SHP77 treated with DMSO at 0.1 percent for 48 hours (cell line): ENCODE measurements around the gene CHMP3.
"Not testable (repeated sequence)": the region's sequence is repeated elsewhere in the genome, so short reads cannot be mapped to it uniquely, and the experiment has no call there.

Experiments
- DNase-seq: peaks from one replicate; lab custom pipeline; 2025; lab: John Stamatoyannopoulos, UW

CHMP3 gene

DNA sequence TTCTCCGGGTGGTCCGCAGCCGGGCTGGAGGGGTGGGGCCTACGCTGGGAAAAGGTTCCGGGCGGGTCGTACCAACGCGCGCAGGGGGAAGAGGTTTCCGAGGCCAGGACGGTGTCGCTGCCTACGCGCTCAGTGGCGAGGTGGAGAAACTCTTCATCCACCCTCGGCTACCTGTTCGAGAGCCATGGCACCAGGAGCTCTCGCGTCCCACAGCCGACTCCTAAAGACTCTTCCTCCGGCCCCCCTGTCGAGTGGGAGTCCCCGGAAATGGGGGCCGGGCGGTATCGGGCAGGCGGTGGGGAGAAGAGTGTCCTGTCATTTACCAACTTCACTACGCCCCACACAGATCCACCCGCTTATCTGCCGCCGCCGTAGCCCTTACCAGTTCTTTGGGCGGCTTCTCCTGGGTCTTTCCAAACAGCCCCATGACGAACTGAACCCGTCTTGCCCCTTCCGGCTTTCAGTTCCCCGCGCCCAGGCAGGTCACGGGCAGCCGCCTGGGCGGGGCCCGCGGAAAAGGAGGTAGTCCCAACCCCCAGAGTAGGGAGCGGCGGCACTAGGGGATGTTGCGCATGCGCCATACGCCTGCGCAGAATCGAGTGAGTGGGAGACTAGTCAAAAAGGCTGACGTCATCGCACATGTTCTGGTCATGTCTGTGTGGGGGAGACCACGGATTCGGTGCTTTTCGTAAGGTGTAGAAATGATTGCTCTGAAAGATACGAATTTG is at the start of gene CHMP3:
TSS of gene CHMP3 (minus strand) at position 522 of the 728 bp plus-strand sequence. CDS start at position 427, 95 bp downstream.
- DNase-seq: peak; percentile 86

GRCh38 chr2:86610871-86611270 is 47.6 kb upstream of the CHMP3 start:
- no peak for DNase-seq

DNA sequence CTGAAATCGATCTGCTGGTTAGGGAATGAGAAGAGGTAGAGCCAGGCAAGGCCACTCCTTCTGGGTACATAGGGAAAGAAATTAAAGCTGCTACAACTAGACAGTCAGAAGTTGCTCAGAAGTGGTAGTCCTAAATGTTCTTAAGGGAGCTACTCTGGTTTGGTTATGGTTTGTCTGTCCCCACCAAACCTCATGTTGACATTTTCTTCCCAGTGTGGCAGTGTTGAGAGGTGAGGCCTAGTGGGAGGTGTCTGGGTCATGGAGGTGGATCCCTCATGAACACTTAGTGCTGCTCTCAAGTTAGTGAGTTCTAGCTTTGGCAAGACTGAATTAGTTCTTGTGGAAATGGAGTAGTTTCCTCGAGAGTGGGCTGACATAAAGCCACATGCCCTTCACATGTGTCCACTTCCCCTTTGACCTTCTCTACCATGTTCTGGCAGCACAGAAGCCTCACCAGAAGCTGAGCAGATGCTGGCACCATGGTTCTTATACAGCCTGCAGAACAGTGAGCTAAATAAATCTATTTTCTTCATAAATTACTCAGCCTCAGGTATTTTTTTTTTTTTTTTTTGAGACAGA is 45.7 kb upstream of the CHMP3 start:
- no peak for DNase-seq

- DNase-seq: no peak
Observed at GRCh38 chr2:86603905-86604304, 40.7 kb upstream of the CHMP3 start.

DNA sequence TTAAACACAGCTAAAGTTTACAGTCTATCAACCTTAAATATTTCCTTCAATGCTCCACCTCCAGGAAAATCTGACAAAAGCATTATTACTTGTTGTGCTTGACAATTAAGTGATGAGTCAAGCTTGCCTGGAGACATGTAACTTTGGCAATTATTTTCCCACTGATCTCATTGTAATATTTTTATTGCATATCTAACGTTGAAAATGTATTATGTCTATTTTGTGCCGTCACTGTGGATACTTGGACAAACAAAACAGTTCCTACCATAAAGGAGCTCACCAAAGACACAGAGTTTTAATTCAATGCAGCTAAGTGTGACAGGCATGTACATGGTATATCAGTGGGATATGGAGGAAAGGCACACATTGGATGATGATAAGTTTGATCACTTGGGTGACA is 35.7 kb upstream of the CHMP3 start:
- no peak for DNase-seq

GRCh38 chr2:86596118-86596517 is 32.9 kb upstream of the CHMP3 start:
- no peak for DNase-seq

DNA sequence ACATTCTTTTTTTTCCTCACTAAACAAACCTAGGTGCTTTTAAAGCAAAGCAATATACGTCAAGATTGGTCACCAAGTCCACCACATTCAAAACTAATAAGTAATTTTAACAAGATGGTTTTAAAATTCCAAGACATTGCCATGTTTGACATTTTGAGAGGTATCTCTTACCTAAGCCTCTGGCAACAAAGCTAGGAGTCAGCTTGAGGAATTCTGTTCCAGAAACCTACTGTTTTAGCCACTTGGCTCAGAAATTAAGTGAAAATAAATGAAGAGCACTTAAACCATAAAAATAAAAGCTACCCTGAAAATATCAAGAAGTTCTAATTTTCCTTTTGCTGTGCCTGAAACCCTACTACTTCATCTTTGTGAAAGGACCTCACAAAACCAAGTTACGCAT is 30.0 kb upstream of the CHMP3 start:
- no peak for DNase-seq

GRCh38 chr2:86592547-86593230 is 29.4 kb upstream of the CHMP3 start:
- no peak for DNase-seq

GRCh38 chr2:86589701-86590100 is 26.5 kb upstream of the CHMP3 start:
- DNase-seq: not testable (repeated sequence)

GRCh38 chr2:86584151-86584913 is 21.1 kb upstream of the CHMP3 start:
- no peak for DNase-seq

- no peak for DNase-seq
Observed at GRCh38 chr2:86580560-86580959, 17.3 kb upstream of the CHMP3 start.

DNA sequence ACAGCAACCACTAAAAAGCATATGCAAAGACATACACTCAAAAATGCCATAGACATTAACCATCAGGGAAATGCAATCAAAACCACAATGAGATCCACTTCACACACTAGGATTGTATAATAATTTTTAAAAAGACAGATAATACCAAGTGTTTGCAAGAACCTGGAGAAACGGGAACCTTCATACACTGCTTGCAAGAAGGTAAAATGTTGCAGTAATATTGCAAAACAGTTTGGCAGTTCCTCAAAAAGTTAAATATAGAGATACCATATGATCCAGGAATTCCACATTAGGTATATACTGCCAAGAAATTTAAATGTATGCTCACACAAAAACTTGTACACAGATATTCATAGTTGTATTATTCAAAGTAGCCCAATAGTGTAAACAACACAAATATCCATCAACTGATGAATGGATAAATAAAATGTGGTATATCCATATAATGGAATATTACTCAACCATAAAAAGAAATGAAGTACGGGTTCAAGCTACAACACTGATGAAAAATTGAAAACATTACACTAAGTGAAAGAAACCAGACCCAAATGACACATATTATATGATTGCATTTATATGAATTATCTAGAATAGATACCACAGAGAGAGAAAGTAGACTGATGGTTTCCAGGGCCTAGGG is 14.7 kb upstream of the CHMP3 start:
- DNase-seq: no peak

DNA sequence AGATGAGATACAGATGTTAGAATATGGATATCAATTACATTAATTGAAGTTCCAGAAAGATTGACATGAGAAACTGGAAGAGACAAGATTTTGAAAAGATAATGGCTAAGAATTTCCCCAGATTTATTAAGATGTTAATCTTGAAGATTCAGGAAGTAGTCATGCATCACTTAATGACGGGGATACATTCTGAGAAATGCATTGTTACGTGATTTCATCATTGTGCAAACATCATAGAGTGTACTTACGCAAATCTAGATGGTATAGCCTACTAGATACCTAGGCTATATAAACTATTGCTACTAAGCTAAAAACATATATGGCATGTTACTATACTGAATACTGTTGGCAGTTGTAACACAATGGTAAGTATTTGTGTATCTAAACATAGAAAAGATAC is 6.8 kb upstream of the CHMP3 start:
- DNase-seq: no peak

DNA sequence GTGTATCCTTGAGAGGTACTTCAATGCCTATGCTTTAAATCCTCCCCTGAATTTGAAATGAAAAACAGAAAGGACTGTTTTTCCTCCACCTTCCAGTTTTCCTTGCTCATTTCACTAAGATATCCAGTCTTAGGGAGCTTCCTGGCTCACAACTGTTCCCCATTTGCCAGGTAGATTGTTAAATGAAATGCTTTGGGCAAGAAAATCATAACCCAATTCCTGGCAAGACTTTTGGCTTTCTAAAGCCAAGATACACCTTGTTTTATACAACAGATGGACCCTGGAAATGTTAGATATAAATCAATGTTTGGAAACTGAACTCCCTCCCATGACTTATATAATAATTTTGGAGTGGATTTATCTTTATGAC is 3.6 kb upstream of the CHMP3 start:
- no peak for DNase-seq

- no peak for DNase-seq
Observed at GRCh38 chr2:86566158-86566820, 3.0 kb upstream of the CHMP3 start.

GRCh38 chr2:86563650-86564061 is 413 bp upstream of the CHMP3 start:
- no peak for DNase-seq

DNA sequence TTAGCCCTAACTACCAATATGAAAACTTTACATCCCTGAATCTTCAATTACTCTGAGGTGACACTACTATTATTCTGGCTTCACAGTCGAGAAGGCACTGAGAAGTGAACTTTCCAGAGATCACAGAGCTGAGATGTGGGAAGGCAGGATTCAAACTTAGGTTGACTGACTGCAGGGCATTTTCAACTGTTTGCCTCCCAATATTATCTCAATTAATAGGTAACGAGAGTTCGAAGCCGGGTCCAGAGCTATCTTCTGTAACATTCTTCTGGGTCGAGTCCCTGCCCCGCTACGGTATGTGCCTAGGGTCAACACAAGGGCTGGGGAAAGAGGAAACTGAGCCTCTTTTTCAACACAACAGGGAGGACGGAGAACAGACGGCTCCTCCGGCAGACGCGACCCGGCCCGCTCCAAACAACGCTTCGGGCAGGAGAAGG is 740 bp downstream of the CHMP3 start:
- DNase-seq: no peak

- DNase-seq: no peak
Observed at GRCh38 chr2:86557836-86558235, 5.4 kb downstream of the CHMP3 start.

DNA sequence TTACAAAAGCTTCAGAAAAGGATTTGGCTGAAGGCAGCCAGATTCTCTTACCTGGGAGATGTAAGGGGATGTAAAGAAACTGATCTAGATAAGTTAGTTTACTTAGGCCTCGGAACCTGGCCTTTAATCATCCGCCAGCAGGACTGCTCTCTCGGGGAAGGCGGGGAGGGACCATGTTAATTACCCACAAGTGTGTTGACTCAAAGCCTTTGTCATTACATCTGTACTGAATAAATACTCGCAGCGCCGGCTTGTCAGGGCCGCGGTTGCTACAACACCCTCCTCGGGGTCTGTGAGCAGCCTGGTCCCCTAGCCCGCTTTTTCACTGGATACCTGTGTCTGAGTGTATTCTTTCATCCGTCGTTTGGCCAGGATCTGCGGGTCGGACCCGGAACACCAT is 6.7 kb downstream of the CHMP3 start:
- DNase-seq: peak; percentile 24

GRCh38 chr2:86552889-86553288 is 10.4 kb downstream of the CHMP3 start:
- DNase-seq: no peak

- not testable (repeated sequence) for DNase-seq
Observed at GRCh38 chr2:86549963-86550725, 13.1 kb downstream of the CHMP3 start.
